GM21723 (cell line): ENCODE data around the gene PCDH1.
"Not testable (repeated sequence)": the region's sequence is repeated elsewhere in the genome, so short reads cannot be mapped to it uniquely, and the experiment has no call there.

Experiments used
- ATAC-seq: cut with Tn5 transposase; IDR thresholded peaks from one replicate; pipeline ENCODE4 v1.9.1; 2021; ENCODE audit warnings: mild to moderate bottlenecking, moderate library complexity; ENCODE audit not compliant: unreplicated experiment

The PCDH1 gene

DNA sequence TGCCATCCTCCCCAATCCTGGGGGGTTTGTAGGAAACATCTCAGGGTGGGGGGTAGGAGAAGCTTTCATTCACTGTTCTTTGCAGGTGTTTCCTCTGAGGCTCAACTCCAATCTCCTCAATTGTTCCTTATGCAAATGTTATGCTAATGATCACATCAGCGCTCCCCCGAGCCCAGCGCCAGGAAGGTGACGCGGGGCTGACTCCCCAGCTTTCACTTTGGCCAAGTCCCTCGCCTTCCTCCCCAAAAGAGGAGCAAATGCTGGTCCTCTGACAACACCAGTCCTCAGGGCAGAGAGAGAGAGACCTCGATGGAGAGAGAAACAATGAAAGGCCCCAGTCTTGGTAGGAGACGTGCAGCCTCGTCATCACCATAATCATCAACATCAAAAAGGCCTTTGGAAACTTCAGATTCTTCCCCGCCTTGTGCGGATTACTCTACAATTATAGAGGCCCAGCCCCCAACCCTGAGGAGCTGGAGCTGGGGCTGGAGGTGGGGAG is 39.1 kb downstream of the PCDH1 start:
- ATAC-seq, result no peak

DNA sequence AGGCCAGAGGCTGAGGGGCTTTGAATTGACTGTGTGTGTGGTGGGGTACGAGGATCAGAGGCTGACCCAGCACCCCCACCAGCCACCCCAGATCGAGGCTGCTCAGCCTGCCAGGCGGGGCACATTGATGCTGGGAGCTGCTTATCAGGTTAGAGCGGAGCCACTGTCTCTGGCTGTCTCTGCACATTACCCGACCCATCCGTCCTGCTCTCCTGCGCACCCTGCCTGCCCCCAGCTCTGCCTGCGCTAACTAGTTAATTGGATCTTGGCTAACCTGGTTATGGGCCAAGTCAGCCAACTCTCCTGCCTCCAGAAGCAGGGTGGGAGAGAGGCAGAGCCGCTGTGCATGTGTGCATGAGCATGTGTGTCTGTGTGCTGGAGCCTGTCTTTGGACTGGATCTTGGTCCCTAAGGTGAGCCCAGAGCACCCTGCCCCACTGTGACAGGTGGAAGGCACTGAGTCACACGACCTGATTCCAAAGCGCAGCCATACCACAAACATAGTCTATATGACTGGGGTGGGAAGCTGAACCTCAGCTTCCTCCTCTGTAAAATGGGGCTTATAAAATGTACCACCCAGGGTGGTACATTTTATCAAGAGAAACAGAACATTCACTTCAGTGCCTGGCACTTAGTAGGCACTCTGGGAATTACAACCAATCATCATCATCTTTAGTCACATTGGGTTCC is 39.7 kb downstream of the PCDH1 start:
- no peak for ATAC-seq

DNA sequence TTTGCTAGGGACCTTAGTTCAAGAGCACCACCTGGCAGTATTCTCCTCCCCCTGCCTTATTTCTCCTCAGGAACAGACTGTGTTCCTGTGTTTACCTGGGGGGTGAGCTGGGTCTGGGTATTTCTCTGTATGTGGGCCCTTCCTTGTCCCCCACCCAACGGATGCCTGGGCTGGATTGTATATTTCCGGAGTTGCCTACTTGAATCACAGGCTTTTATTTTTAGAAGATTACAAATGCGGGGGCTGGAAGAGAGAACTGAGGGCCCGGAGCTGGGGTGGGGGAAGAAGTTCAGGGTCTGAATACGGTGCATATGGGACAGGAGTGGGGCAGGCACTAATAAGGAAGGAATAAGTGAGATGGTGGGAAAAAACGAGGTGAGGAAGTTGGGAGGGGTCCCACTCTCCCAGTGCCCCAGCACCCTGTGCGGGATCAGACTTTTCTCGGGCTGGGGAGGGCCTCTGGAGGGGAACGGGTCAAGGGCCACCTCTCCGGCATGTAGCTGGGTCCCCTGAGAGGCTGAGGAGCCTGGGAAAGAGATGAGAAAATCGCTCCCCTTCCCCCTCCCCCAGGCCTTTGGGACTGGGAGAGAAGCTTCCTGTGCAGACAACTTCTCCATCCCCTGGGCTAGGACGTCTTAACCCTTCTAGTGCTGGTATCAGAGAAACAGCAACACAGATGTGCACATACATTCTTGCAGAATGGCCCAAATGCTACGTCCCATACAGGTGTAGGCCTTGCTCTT is 42.1 kb downstream of the PCDH1 start:
- no peak for ATAC-seq

DNA sequence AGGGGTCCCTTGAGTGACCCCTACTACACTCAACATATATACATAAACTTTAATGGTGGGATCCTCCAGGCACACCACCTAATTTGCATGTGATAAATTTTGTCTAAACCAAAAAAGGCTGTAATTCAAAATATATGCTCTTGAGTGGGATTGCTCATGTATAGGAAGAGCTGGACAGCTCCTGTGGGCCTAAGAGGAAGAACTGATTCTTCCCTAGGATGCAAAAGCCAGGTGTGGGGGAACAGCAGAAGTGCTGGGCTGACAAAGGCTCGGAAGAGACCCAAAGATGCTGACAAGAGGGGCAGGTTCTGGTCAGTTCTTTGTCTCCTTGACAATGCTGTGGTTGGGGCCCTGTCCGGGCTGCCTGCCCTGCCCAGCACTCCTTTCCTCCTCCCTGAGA is 43.9 kb downstream of the PCDH1 start:
- no peak for ATAC-seq

DNA sequence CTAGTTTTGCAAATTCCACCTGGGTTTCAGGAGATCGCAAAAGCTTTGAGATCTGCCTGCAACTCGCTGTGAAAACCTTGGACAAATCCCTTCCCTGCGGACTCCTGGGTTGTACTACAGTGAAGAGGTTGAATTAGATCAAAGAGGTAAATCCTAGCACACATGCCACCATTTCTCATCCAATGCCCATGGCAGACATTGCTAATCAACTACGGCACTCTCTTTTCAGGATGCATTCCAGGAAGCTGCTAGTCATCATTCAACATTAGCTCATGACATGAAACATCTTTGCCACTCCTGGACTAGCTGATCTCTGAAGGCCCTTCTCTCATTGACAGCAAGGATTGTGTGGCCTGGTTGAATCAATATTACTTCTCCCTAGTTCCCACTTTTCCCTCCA is 46.1 kb downstream of the PCDH1 start:
- ATAC-seq, result no peak

DNA sequence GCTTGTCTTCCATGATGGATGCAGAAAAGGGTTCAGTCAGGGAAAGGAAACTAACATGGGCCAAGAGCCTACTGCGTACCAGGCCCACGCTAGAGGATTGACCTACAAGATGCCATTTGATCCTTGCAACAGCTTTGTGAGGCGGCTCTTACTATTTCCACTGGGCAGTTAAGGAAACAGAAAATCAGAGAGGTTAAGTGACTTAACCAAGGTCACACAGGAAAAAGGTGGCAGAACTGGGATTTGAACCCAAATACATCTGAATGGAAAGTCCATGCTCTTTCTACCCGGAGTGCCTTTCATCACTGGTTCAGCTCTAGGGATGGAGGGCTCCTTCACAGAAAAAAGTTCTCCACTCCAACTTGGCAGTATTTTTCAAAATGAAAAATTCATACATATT is 50.0 kb downstream of the PCDH1 start:
- ATAC-seq, result no peak

DNA sequence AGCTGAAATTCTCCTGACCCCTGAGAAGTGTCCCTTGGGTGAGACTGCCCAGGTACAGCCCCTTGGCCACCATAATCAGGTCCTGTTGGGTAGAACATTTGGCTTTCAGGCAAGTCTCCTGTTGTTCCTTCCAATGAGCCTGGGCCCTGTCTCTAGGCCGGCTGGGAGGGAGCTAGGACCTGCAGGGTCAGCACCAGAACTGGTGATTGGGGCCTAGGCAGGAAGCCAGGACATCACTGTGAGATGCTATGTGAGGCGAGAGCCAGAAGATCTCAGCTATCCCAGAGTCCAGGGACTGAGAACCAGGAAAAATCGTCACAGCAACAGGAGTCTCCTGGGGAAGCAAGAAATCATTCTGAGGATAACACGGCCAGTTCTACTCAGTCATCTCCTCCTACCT is 51.5 kb downstream of the PCDH1 start:
- ATAC-seq, result no peak

DNA sequence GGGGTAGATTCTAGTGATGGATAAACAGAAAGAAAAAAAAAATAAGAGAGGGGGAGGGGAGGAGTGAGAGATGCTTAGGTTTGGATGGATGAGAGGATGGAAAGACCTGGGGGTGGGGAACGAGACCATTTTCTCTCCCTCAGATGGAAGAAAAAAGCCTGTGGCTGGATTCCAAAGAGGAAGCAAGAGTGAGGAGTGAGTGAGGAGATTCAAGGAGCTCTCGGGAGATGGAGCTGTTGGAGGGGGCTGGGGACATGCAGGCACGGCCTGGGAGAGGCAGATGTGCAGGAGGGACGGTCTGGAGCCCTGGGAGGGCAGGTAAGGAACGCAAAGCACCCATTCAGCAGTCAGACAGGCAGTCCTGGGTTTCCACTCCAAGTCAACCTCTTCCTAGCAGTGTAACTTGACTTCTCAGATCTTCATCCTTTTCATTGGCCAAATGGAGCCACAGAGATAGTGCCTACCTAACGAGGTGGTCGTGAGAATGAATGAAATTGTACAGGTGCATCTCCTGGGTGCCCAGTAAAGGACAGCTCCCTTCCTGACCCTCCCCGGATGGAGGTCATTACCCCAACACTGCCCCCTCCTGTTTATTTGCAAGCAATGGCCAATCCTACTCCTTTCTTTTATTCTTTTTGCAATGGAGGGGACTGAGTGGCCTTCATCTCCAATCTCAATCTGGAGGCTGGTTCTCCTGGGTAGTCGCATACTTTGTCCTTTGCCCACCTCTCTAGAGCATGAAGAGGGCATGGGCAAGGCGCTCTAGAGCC is 52.2 kb downstream of the PCDH1 start:
- ATAC-seq, result no peak

DNA sequence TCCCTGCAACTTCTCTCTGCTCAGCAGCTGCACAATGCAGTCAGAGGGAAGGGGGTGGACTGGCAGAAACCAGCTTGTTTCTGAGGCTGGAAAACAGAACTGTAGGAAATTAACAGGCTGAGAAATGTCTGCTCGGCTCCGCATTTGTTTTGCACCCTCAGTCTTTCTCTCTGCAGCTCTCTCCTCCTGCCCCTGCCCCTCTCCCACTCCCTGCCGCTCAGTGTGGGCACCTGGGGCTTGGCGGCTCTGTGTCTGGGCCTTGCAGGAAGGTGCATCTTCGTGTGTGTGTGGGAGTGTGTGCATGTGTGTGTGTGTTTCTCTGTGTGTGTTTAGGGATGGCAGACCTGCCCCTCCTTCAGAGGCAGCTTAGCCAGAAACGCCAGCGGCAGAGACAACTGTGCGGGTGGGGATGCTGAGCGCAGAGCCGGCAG is 53.0 kb downstream of the PCDH1 start:
- ATAC-seq, result no peak

DNA sequence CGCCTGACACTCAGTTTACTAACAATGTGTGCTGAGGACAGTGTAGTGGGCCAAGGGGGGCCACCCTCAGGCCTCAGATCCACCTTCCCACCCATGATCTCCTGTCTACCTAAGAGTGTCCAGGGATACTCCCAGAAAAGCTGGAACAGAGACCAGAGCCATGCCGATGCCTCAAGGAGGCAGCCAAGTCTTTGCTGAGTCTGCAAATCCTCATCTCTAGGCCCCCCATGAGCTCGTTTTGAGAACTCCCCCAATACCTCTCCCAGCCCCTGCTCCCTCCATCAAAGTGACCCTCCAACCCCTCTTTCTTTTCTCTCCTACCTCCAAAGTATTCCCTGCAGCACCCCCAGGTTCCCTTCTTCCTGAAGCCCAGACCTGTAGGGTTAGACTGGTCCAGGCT is 53.5 kb downstream of the PCDH1 start:
- ATAC-seq, result no peak

DNA sequence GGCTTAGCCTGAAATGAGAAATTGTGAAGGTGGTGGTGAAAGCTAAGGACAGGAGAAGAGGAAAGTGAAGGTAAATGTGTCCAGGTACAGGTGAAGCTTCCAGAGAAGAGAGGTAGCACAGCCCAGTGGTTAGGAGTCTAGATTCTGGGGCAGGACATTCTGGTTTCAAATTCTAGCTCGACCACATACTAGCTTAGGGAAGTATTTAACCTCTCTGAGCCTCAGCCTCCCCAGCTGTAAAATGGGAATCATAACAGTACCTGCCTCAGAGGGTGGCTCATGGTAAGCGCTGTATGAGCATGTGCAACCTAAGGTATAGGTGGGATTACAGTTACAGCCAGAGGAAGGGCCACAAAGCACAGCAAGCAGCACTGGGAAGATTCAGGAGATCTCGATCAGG is 55.2 kb downstream of the PCDH1 start:
- no peak for ATAC-seq

DNA sequence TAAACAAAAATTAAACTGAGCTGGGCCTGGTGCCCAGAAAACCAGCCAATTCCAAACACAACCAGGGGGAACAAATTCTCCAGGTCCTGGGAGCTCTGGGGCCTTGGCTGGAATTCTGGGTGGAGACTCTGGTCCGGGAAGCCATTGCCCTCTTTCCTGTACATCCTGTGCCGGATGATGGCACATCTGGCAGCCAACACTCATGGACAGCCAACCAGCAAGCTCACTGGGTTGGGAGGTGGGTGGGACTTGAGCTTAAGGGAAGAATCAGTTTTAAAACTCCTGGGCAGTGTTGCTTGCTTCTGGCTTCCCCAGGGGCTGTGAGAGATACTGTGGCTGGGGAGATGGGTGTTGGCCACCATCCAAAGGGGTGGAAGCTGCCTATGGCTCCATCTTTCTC is 56.1 kb downstream of the PCDH1 start:
- no peak for ATAC-seq

DNA sequence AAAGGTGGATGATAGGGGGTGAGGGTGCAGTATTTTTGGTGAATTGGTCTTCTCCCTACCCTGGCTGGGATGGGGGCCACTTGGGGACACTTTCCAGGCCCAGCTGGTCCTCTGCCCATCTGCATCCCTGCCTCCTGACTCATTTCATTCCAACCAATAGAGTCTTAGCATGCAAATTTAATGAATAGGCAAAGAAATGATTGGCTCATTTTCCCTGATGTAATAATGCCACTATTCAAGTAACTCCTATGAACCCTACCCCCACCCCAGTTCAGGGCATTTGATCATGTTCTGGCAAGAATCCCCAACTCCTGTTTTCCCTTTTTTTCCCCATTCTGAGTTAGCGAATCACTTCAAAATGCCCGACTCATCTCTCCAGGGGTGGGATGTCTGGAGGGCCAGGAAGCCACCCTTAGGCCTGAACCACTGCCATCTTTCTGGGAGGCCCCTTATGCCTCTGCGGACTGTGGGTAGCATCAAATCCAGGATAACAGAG is 56.7 kb downstream of the PCDH1 start:
- no peak for ATAC-seq

DNA sequence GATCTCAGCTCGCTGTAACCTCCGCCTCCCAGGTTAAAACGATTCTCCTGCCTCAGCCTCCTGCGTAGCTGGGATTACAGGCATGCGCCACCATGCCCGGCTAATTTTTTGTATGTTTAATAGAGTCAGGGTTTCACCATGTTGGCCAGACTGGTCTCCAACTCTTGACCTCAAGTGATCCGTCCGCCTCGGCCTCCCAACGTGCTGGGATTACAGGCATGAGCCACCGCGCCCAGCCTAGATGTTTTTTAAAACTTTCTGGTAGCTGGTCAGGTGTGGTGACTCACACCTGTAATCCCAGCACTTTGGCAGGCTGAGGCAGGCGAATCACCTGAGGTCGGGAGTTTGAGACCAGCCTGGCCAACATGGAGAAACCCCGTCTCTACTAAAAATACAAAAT is 57.5 kb downstream of the PCDH1 start:
- ATAC-seq, result not testable (repeated sequence)

DNA sequence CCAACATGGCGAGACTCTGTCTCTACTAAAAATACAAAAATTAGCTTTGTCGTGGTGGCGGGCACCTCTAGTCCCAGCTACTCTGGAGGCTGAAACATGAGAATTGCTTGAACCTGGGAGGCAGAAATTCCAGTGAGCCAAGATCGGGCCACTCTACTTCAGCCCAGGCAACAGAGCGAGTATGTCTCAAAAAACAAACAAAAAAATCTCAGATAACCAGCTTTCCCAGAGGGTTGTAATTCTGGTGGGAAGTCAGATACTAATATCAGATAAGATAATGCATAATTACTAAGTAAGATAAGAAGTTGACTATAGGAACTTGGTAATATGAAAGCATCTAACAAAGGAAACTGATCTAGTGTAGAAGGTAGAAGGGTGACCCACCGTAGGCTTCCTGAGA is 60.6 kb downstream of the PCDH1 start:
- ATAC-seq, result no peak

DNA sequence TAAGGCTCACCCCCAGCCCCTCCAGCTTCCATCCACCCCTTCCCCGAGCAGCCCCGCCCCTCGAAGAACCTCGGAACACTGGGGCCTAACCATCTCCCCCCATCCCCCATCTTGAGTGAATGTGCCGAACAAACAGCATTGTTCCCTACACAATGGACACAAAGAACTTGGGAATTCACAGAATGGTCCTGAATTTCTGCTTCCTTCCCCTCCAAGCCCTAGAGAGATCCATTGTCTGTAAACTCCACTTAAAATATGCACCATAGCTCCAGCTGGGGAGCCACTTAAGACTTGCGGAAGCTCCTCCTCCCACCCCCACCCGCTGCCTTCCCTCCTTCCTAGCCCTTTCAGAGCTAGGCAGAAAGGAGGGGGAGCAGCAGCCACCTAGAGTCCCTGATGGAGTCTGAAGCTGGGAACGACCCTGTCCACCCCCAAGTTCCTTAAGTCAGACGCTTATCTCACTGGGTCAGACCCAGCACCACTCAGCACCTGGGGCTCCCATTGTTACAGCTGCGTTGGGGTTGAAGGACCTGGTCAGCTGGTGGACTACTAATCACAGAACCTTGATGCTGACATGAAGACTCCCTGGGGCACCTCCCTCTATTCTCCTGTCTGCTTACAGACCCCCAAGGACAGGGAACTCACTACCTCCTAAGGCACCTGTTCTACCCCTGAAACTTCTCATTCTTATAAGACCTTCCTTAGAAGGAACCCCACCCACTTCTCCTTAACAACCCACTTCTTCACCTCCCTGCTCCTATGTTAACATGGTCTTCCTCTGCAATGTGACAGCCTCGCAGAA is 61.4 kb downstream of the PCDH1 start:
- no peak for ATAC-seq

DNA sequence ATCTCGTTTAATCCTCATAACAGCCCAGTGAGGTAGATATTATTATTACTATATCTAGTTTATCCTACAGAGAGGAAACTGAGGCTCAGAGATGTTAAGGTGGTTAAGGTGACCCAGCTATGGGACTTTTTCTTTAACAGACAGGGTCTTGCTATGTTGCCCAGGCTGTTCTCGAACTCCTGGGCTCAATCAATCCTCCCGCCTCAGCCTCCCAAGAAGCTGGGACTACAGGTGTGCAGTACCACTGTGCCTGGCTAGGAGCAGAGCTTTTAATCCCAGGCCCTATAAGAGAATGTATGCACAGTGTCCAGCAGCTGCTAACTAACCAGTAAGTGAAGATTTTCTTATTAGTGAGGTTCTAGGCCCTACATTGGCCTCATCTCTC is 62.4 kb downstream of the PCDH1 start:
- no peak for ATAC-seq

DNA sequence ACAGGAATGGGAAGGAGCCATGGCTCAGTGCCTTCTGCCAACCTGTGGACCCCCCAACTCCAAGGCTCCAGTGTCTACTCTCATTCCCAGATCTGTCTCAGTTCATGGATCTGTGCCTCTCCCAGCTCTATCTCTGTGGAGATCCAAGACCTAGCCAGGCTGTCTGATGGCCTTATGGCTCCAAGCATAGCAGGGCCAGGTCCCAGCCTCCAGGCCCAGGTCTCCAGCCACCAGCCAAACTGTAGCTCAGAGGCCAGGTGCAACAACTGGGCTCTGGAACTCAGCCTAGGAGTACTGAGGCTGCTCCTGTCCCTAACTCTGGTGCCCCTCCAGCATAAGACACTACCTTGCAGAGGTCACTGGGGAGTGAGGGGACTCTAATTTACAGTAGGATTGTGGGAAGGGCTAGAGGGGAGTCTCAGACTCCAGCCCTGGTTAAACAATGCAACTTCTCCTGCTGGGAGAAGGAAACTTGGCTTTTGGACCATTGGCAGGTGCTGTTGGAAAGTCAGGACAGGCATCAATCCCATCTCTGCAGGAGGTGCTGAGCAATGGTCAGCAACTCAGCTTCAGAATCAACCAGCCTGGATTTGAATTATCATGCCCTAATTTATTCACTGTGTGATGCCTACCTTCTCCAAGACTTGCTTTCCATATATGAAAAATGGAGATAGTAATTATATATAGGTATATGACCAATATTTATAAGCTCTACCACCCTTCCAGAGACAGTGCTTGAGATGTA is 63.0 kb downstream of the PCDH1 start:
- no peak for ATAC-seq

DNA sequence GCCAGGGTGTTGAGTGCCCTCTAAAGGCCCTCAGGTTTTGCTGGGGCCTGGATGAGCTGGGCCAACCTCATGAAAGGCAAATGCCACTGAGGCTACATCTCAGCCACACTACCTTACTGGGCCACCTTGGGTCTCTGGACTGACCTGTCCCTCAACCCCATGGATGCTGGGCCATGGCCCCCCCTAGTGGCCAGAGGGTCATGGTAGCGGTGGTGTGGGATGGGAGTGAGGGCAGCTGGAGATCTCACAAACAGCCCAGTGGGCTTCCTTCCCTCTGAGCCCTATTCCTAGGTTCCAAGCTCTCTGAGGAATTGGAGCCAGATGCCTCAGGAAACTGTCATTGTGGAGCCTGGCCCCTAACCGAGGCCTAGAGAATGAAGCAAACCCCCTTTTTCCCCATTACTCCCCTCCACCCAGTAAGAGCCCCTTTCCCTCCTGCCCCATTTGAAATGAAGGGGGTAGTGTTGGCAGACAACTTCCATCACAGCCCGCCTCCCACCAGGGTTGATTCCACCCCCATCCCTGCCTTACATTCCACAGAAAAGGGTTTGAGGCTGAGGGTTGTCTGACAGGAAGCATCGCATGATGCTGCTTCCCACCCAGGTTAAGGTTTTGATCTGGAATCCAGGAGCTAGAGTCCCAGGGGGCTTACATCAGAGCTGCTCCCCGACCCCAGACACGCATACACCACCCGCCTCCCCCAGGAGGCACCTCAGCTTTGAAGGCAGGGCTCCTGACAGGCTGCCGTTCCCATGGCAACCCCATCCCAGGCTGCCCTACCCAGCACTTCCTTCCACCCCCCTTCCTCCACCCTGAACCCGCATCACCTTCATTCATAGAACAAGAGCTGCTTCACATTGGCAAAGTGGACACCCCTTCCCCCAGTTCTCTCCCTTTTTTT is 63.9 kb downstream of the PCDH1 start:
- no peak for ATAC-seq
